Peyer's patch (tissue), 4 donors: ENCODE data around the gene COX6B2. TPM values are rescaled to one million over a fixed set of nuclear protein-coding genes. Genes with fewer than 3 reads are reported as not detected.

ENCODE experiments used
- DNase-seq, 3 donors: peaks; one replicate each; pipeline ENCODE4 v3.0.0-alpha.2; 2017 to 2019
- H3K27ac ChIP-seq, 4 donors: fragments of 200-600 bp; sonication (generic); one replicate each; pipeline ENCODE4 v1.5.1; 2016 to 2019
- H3K27me3 ChIP-seq, 2 donors: fragments of 200-600 bp; sonication (generic); one replicate each; pipeline ENCODE4 v1.5.1; 2019
- H3K36me3 ChIP-seq, 3 donors: fragments of 200-600 bp; sonication (generic); one replicate each; pipeline ENCODE4 v1.5.1; 2016 to 2019
- H3K4me1 ChIP-seq, 4 donors: fragments of 200-600 bp; sonication (generic); one replicate each; pipeline ENCODE4 v1.5.1; 2016 to 2019
- H3K4me3 ChIP-seq, 4 donors: fragments of 200-600 bp; sonication (generic); 1 replicate in 3 of 4; 2 replicates in 1 of 4; pipeline ENCODE4 v1.5.1; 2016 to 2019; ENCODE audit warnings: mild to moderate bottlenecking in 1 of 4
- H3K9me3 ChIP-seq, 4 donors: fragments of 200-600 bp; sonication (generic); one replicate each; pipeline ENCODE4 v1.5.1; 2016 to 2019; ENCODE audit warnings: mild to moderate bottlenecking in 1 of 4
- POLR2A ChIP-seq, 2 donors: fragments of 450-650 bp; IDR thresholded peaks; one replicate each; pipeline ENCODE4 v1.5.1; 2017; ENCODE audit warnings: antibody characterized with exemption in 2 of 2, mild to moderate bottlenecking in 2 of 2, moderate library complexity in 2 of 2
- total RNA-seq, 4 donors: library from RNA; depleted of rRNA; stranded (reverse); fragments of >200 nt; gene quantifications; one replicate each; pipeline ENCODE4 v1.1.0, GENCODE V29; 2016
- TF ChIP-seq, protein P1 (sequence below), 6 experiments: fragments of 450-650 bp in 4 of 6; fragments of 200-600 bp in 2 of 6; sonication (generic) in 1 of 6; IDR thresholded peaks; one replicate each; pipeline ENCODE4 v1.5.1; 2017 to 2019; ENCODE audit warnings: antibody characterized with exemption in 6 of 6, mild to moderate bottlenecking in 3 of 6, moderate library complexity in 1 of 6

COX6B2 gene
- total RNA-seq, 4 donors from 2014 or later: not detected

- Histone ChIP-seq H3K4me1 (no peaks in the 10 kb centered on the region), H3K9me3 (no peaks in the 10 kb centered on the region)
Measured at GRCh38 chr19:55311797-55312196, 42.7 kb downstream of the COX6B2 start.

GRCh38 chr19:55311397-55311796 is 43.1 kb downstream of the COX6B2 start:
- no peaks in the 10 kb centered on the region for H3K4me1 ChIP-seq
- no peak overlapping the region for H3K4me3 ChIP-seq
- TF ChIP-seq, protein P1, sequence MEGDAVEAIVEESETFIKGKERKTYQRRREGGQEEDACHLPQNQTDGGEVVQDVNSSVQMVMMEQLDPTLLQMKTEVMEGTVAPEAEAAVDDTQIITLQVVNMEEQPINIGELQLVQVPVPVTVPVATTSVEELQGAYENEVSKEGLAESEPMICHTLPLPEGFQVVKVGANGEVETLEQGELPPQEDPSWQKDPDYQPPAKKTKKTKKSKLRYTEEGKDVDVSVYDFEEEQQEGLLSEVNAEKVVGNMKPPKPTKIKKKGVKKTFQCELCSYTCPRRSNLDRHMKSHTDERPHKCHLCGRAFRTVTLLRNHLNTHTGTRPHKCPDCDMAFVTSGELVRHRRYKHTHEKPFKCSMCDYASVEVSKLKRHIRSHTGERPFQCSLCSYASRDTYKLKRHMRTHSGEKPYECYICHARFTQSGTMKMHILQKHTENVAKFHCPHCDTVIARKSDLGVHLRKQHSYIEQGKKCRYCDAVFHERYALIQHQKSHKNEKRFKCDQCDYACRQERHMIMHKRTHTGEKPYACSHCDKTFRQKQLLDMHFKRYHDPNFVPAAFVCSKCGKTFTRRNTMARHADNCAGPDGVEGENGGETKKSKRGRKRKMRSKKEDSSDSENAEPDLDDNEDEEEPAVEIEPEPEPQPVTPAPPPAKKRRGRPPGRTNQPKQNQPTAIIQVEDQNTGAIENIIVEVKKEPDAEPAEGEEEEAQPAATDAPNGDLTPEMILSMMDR (IDR thresholded peaks at IDR 0.05): no peak
- no peak for TF ChIP-seq POLR2A (IDR thresholded peaks at IDR 0.05)
- H3K27ac ChIP-seq: no peak overlapping the region
- H3K9me3 ChIP-seq: no peaks in the 10 kb centered on the region
- peaks cover 0 to 25% (median 0%) of the 10 kb centered on the region in 3 donors for H3K36me3 ChIP-seq
- no peak for DNase-seq
- H3K27me3 ChIP-seq: no peaks in the 10 kb centered on the region

More at GRCh38 chr19:55311797-55312196, 42.7 kb downstream of the COX6B2 start:
- peaks cover 0 to 29% (median 0%) of the 10 kb centered on the region in 3 donors for H3K36me3 ChIP-seq
- no peak overlapping the region for H3K27ac ChIP-seq
- DNase-seq: no peak
- TF ChIP-seq, protein P1 (IDR thresholded peaks at IDR 0.05): no peak
- no peak for TF ChIP-seq POLR2A (IDR thresholded peaks at IDR 0.05)
- H3K27me3 ChIP-seq: no peaks in the 10 kb centered on the region
- no peak overlapping the region for H3K4me3 ChIP-seq

DNA sequence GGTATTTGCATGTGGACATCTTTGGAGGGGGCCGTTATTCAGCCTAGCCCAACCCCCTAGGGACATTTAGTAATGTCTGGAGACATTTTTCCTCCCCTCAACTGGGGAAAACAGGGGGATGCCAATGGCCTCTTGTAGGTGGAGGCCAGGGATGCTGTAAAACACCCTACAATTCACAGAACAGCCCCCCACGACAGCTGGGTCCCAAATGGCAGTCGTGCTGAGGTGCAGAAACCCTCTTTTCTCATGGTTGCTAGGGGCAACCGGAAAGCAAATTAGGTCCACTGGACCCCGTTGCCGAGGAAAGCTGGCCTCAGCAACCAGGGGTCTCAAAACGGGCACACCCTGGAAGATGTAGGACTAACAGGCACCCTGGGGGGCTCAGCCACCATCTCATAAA is 44.0 kb downstream of the COX6B2 start:
- H3K4me3 ChIP-seq: no peak overlapping the region
- no peak overlapping the region for H3K27ac ChIP-seq
- TF ChIP-seq POLR2A (IDR thresholded peaks at IDR 0.05): no peak
- TF ChIP-seq, protein P1 (IDR thresholded peaks at IDR 0.05): no peak
- peaks cover 0 to 16% (median 0%) of the 10 kb centered on the region in 3 donors for H3K36me3 ChIP-seq
- no peaks in the 10 kb centered on the region for H3K4me1 ChIP-seq
- H3K27me3 ChIP-seq: no peaks in the 10 kb centered on the region
- no peak for DNase-seq
- H3K9me3 ChIP-seq: no peaks in the 10 kb centered on the region

GRCh38 chr19:55309448-55309847 is 45.1 kb downstream of the COX6B2 start:
- H3K9me3 ChIP-seq: no peaks in the 10 kb centered on the region
- no peak for TF ChIP-seq POLR2A (IDR thresholded peaks at IDR 0.05)
- TF ChIP-seq, protein P1 (IDR thresholded peaks at IDR 0.05): no peak
- H3K36me3 ChIP-seq: peaks cover 0 to 10% (median 0%) of the 10 kb centered on the region in 3 donors

DNA sequence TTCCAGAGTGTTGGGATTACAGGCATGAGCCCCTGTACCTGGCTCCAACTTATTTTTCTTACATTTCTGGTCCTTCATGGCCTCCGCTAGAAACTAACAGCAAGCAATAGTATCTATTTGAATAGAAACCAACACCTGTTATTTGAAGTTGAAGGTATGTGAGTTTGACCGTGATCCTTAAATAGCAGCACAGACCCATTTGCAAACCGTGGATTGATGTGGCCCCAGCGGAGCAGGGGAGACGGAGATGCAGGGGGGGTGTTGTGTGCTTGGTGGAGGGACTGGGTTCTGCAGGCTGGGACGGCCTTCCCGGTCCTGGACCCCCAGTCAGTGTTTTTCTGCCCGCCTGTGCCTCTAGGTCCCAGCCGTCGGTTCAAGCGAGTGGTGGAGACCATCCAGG is 46.2 kb downstream of the COX6B2 start:
- no peak for TF ChIP-seq POLR2A (IDR thresholded peaks at IDR 0.05)
- TF ChIP-seq, protein P1 (IDR thresholded peaks at IDR 0.05): no peak
- H3K4me3 ChIP-seq: no peak overlapping the region
- H3K27me3 ChIP-seq: no peaks in the 10 kb centered on the region
- no peaks in the 10 kb centered on the region for H3K4me1 ChIP-seq
- H3K36me3 ChIP-seq: peaks cover 0 to 6% (median 0%) of the 10 kb centered on the region in 3 donors
- no peak for DNase-seq
- H3K9me3 ChIP-seq: no peaks in the 10 kb centered on the region
- H3K27ac ChIP-seq: no peak overlapping the region

More at GRCh38 chr19:55309448-55309847, 45.1 kb downstream of the COX6B2 start:
- H3K4me3 ChIP-seq: no peak overlapping the region
- H3K27me3 ChIP-seq: no peaks in the 10 kb centered on the region
- no peaks in the 10 kb centered on the region for H3K4me1 ChIP-seq
- no peak overlapping the region for H3K27ac ChIP-seq
- DNase-seq: no peak

GRCh38 chr19:55306712-55307111 is 47.8 kb downstream of the COX6B2 start:
- Histone ChIP-seq H3K9me3 (no peaks in the 10 kb centered on the region), H3K4me1 (peaks cover 0 to 3% (median 0%) of the 10 kb centered on the region in 4 donors), H3K4me3 (no peak overlapping the region), H3K36me3 (no peaks in the 10 kb centered on the region), H3K27ac (no peak overlapping the region), H3K27me3 (no peaks in the 10 kb centered on the region)
- TF ChIP-seq POLR2A (IDR thresholded peaks at IDR 0.05): no peak
- TF ChIP-seq, protein P1 (IDR thresholded peaks at IDR 0.05): no peak
- DNase-seq: no peak
